H9 (cell line): ENCODE data around the gene CA9. TPM values are rescaled to one million over a fixed set of nuclear protein-coding genes. Genes with fewer than 3 reads are reported as not detected.
A peak's percentile ranks its signal among the peaks of the same experiment; 100 is the strongest.

ENCODE experiments used
- DNase-seq: peaks from one replicate; pipeline ENCODE4 v3.0.0-alpha.2; 2017
- H2AFZ ChIP-seq: one replicate; pipeline ENCODE4 v1.6.1; 2013; ENCODE audit warnings: mild to moderate bottlenecking, low read length, control low read depth, moderate library complexity
- H2AK5ac ChIP-seq: 2 replicates; pipeline ENCODE4 v1.6.1; 2013; ENCODE audit warnings: low read length, control low read depth, mixed read lengths; ENCODE audit not compliant: insufficient read length
- H2BK120ac ChIP-seq: one replicate; pipeline ENCODE4 v1.6.1; 2013; ENCODE audit warnings: low read depth, mild to moderate bottlenecking, low read length, control low read depth, inconsistent platforms; ENCODE audit not compliant: poor library complexity, severe bottlenecking
- H2BK12ac ChIP-seq: 2 replicates; pipeline ENCODE4 v1.6.1; 2013; ENCODE audit warnings: low read length, control low read depth, mixed read lengths, low read depth; ENCODE audit not compliant: insufficient read length
- H2BK15ac ChIP-seq: 2 replicates; pipeline ENCODE4 v1.6.1; 2013; ENCODE audit warnings: low read depth, low read length, control low read depth
- H2BK20ac ChIP-seq: one replicate; pipeline ENCODE4 v1.6.1; 2013; ENCODE audit warnings: low read depth, mild to moderate bottlenecking, low read length, control low read depth, inconsistent platforms; ENCODE audit not compliant: poor library complexity, severe bottlenecking
- H2BK5ac ChIP-seq: 2 replicates; pipeline ENCODE4 v1.6.1; 2013; ENCODE audit warnings: low read length, control low read depth, mixed read lengths; ENCODE audit not compliant: insufficient read length
- H3K14ac ChIP-seq: 2 replicates; pipeline ENCODE4 v1.6.1; 2013; ENCODE audit warnings: low read length, control low read depth; ENCODE audit not compliant: insufficient read depth
- H3K18ac ChIP-seq: 2 replicates; pipeline ENCODE4 v1.6.1; 2013; ENCODE audit warnings: low read depth, mild to moderate bottlenecking, mixed read lengths, low read length, control low read depth; ENCODE audit not compliant: insufficient read length
- H3K23ac ChIP-seq: 2 replicates; pipeline ENCODE4 v1.6.1; 2013; ENCODE audit warnings: low read length, control low read depth, mixed read lengths, low read depth; ENCODE audit not compliant: insufficient read length
- H3K23me2 ChIP-seq: 2 replicates; pipeline ENCODE4 v1.6.1; 2013; ENCODE audit warnings: low read depth, mild to moderate bottlenecking, mixed read lengths, low read length, control low read depth; ENCODE audit not compliant: insufficient read length, poor library complexity, severe bottlenecking
- H3K27ac ChIP-seq: 2 replicates; pipeline ENCODE4 v1.5.1; 2013; ENCODE audit warnings: low read length, control low read depth, mixed read lengths, low read depth; ENCODE audit not compliant: insufficient read length
- H3K27me3 ChIP-seq: 2 replicates; pipeline ENCODE4 v1.6.1; 2013; ENCODE audit warnings: low read length, control low read depth, inconsistent platforms; ENCODE audit not compliant: insufficient read depth
- H3K4ac ChIP-seq: 2 replicates; pipeline ENCODE4 v1.6.1; 2013; ENCODE audit warnings: low read depth, mild to moderate bottlenecking, control low read depth, inconsistent platforms, low read length, moderate library complexity
- H3K4me1 ChIP-seq: 2 replicates; pipeline ENCODE4 v1.6.1; 2013; ENCODE audit warnings: low read length, control low read depth, inconsistent platforms; ENCODE audit not compliant: insufficient read depth
- H3K4me2 ChIP-seq: 2 replicates; pipeline ENCODE4 v1.6.1; 2013; ENCODE audit warnings: low read length, control low read depth, mixed read lengths; ENCODE audit not compliant: insufficient read length, insufficient read depth
- H3K56ac ChIP-seq: 2 replicates; pipeline ENCODE4 v1.6.1; 2013; ENCODE audit warnings: low read depth, mild to moderate bottlenecking, mixed read lengths, low read length, control low read depth; ENCODE audit not compliant: insufficient read length
- H3K79me1 ChIP-seq: 2 replicates; pipeline ENCODE4 v1.6.1; 2013; ENCODE audit warnings: low read depth, mild to moderate bottlenecking, moderate library complexity, low read length, control low read depth, inconsistent platforms; ENCODE audit not compliant: insufficient read depth, poor library complexity, severe bottlenecking
- H3K79me2 ChIP-seq: 2 replicates; pipeline ENCODE4 v1.6.1; 2013; ENCODE audit warnings: low read length, control low read depth, inconsistent platforms; ENCODE audit not compliant: insufficient read depth
- H3K9ac ChIP-seq: 2 replicates; pipeline ENCODE4 v1.6.1; 2013; ENCODE audit warnings: low read length, control low read depth, mixed read lengths; ENCODE audit not compliant: insufficient read length; ENCODE audit errors: extremely low read depth
- H3K9me3 ChIP-seq: one replicate; pipeline ENCODE4 v1.6.1; 2013; ENCODE audit warnings: low read depth, low read length, inconsistent platforms; ENCODE audit not compliant: control insufficient read depth
- H3T11ph ChIP-seq: one replicate; pipeline ENCODE4 v1.6.1; 2013; ENCODE audit warnings: mild to moderate bottlenecking, low read length, control low read depth, inconsistent platforms
- H4K20me1 ChIP-seq: one replicate; pipeline ENCODE4 v1.6.1; 2013; ENCODE audit not compliant: control insufficient read depth, insufficient read length, insufficient read depth
- H4K5ac ChIP-seq: 2 replicates; pipeline ENCODE4 v1.6.1; 2013; ENCODE audit warnings: low read depth, mild to moderate bottlenecking, mixed read lengths, low read length, control low read depth; ENCODE audit not compliant: insufficient read length
- H4K8ac ChIP-seq: replicated peaks from 2 replicates; pipeline ENCODE4 v1.6.1; 2013; ENCODE audit warnings: low read length, control low read depth, mixed read lengths, low read depth; ENCODE audit not compliant: insufficient read length
- H4K91ac ChIP-seq: 2 replicates; pipeline ENCODE4 v1.6.1; 2013; ENCODE audit warnings: low read depth, mild to moderate bottlenecking, moderate library complexity, mixed read lengths, low read length, control low read depth; ENCODE audit not compliant: insufficient read length
- H3K27ac Mint-ChIP-seq, 3 experiments: 2 replicates in 2 of 3; 3 replicates in 1 of 3; pipeline ENCODE4 v1.8.0; 2020 to 2021; ENCODE audit warnings: mixed read lengths in 3 of 3, mild to moderate bottlenecking in 1 of 3, moderate library complexity in 1 of 3
- H3K27me3 Mint-ChIP-seq: 2 replicates; pipeline ENCODE4 v1.8.0; 2021; ENCODE audit warnings: low read depth, mild to moderate bottlenecking, moderate library complexity, mixed read lengths
- H3K36me3 Mint-ChIP-seq, 3 experiments: 2 replicates in 2 of 3; 3 replicates in 1 of 3; pipeline ENCODE4 v1.8.0; 2020 to 2021; ENCODE audit warnings: low read depth in 3 of 3, mixed read lengths in 3 of 3; ENCODE audit not compliant: insufficient read depth in 1 of 3
- H3K4me1 Mint-ChIP-seq, 2 experiments: 2 replicates each; pipeline ENCODE4 v1.8.0; 2020; ENCODE audit warnings: mixed read lengths in 2 of 2
- H3K4me3 Mint-ChIP-seq, 2 experiments: 2 replicates in 1 of 2; 3 replicates in 1 of 2; pipeline ENCODE4 v1.8.0; 2020 to 2021; ENCODE audit warnings: mild to moderate bottlenecking in 2 of 2, mixed read lengths in 2 of 2, moderate library complexity in 1 of 2
- H3K9me3 Mint-ChIP-seq, 2 experiments: 2 replicates in 1 of 2; 3 replicates in 1 of 2; pipeline ENCODE4 v1.8.0; 2020; ENCODE audit warnings: mild to moderate bottlenecking in 2 of 2, mixed read lengths in 2 of 2, moderate library complexity in 1 of 2
- WGBS: extraction: QIAGEN DNeasy Blood & Tissue Kit; methylation state at CpG from one replicate; pipeline ENCODE4 v1.1.7; 2013; ENCODE audit warnings: missing lambda C conversion rate, low lambda C conversion rate, mixed read lengths; ENCODE audit not compliant: insufficient read length; ENCODE audit errors: extremely low coverage; 5-methylcytosine and 5-hydroxymethylcytosine counted together
- total RNA-seq: library from RNA; stranded (reverse); gene quantifications from 2 replicates; pipeline ENCODE4 v1.2.1, GENCODE V29; 2021
- TF ChIP-seq, protein P1 (sequence below): fragments of 200-600 bp; sonication (generic); conservative IDR thresholded peaks from 3 replicates; pipeline ENCODE4 v1.8.0; 2021; ENCODE audit warnings: antibody characterized with exemption, mild to moderate bottlenecking

Gene CA9
- total RNA-seq, 1 experiment from 2014 or later: 0.94 TPM

DNA sequence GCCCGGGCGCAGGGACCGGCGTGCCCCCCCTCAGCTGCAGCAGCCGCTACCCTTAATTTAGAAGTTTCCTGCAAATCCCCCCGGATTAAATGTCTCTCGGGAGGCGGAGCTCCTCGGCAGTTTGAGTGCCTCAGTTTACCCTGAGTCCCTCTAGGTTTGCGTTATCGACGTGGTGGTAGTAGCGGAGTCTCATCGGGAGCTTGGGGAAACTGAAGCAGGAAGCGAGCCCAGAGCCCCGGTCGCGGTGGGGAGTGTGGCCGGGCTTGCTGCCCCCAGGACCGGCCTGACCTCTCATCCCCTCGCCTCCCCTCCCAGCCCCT, 16.5 kb downstream of the CA9 start:
- peak overlapping the region in 1 of 3 experiments; percentile 73; a peak in 2 of 7 replicates for H3K27ac Mint-ChIP-seq

More for the DNA sequence above, 16.5 kb downstream of the CA9 start:
- Histone ChIP-seq H3K27ac (no peak overlapping the region), H3K79me2 (no peaks in the 10 kb centered on the region; the same call in 1 of the 2 replicates), H2AK5ac (no peak overlapping the region), H3K18ac (no peak overlapping the region), H3K56ac (no peak overlapping the region), H4K20me1 (no peaks in the 10 kb centered on the region), H2AFZ (no peak overlapping the region), H3K79me1 (no peaks in the 10 kb centered on the region), H3K9ac (no peak overlapping the region), H2BK12ac (no peak overlapping the region), H2BK15ac (no peak overlapping the region), H3K4ac (no peak overlapping the region), H3K27me3 (no peaks in the 10 kb centered on the region), H2BK120ac (no peak overlapping the region), H3T11ph (no peak overlapping the region), H3K4me2 (peak overlapping the region; percentile 65), H2BK20ac (no peak overlapping the region), H3K4me1 (peaks cover 3% of the 10 kb centered on the region; the same call in 1 of the 2 replicates), H3K23ac (no peak overlapping the region), H4K91ac (no peak overlapping the region), H2BK5ac (no peak overlapping the region), H3K14ac (no peak overlapping the region), H4K8ac (no peak overlapping the region), H3K9me3 (no peaks in the 10 kb centered on the region), H3K23me2 (peaks cover 6% of the 10 kb centered on the region), H4K5ac (no peak overlapping the region)
- Mint-ChIP-seq H3K9me3 (peaks cover 0 to 2% of the 10 kb centered on the region in 2 experiments; a peak in 2 of 5 replicates), H3K36me3 (peaks cover 16 to 34% (median 29%) of the 10 kb centered on the region in 3 experiments), H3K4me1 (peaks cover 27 to 30% of the 10 kb centered on the region in 2 experiments), H3K4me3 (peak overlapping the region; percentile 84 to 93), H3K27me3 (no peaks in the 10 kb centered on the region; the same call in 1 of the 2 replicates)
- DNase-seq: peak; percentile 52
- TF ChIP-seq, protein P1, sequence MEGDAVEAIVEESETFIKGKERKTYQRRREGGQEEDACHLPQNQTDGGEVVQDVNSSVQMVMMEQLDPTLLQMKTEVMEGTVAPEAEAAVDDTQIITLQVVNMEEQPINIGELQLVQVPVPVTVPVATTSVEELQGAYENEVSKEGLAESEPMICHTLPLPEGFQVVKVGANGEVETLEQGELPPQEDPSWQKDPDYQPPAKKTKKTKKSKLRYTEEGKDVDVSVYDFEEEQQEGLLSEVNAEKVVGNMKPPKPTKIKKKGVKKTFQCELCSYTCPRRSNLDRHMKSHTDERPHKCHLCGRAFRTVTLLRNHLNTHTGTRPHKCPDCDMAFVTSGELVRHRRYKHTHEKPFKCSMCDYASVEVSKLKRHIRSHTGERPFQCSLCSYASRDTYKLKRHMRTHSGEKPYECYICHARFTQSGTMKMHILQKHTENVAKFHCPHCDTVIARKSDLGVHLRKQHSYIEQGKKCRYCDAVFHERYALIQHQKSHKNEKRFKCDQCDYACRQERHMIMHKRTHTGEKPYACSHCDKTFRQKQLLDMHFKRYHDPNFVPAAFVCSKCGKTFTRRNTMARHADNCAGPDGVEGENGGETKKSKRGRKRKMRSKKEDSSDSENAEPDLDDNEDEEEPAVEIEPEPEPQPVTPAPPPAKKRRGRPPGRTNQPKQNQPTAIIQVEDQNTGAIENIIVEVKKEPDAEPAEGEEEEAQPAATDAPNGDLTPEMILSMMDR: no peak
- no CpG with 5 or more reads among the region's 21 CpGs for WGBS
